ENCODE results near the gene COMMD7. TPM values are rescaled to one million over a fixed set of nuclear protein-coding genes. Genes with fewer than 3 reads are reported as not detected.
A peak's percentile ranks its signal among the peaks of the same experiment; 100 is the strongest.

Gene COMMD7
- total and polyA plus RNA-seq, 9 of the 15 experiments (the other 6 are each of a cell fraction or from before 2014, with no cell fraction given): 11.9 to 69.1 (median 34.7) TPM

DNA sequence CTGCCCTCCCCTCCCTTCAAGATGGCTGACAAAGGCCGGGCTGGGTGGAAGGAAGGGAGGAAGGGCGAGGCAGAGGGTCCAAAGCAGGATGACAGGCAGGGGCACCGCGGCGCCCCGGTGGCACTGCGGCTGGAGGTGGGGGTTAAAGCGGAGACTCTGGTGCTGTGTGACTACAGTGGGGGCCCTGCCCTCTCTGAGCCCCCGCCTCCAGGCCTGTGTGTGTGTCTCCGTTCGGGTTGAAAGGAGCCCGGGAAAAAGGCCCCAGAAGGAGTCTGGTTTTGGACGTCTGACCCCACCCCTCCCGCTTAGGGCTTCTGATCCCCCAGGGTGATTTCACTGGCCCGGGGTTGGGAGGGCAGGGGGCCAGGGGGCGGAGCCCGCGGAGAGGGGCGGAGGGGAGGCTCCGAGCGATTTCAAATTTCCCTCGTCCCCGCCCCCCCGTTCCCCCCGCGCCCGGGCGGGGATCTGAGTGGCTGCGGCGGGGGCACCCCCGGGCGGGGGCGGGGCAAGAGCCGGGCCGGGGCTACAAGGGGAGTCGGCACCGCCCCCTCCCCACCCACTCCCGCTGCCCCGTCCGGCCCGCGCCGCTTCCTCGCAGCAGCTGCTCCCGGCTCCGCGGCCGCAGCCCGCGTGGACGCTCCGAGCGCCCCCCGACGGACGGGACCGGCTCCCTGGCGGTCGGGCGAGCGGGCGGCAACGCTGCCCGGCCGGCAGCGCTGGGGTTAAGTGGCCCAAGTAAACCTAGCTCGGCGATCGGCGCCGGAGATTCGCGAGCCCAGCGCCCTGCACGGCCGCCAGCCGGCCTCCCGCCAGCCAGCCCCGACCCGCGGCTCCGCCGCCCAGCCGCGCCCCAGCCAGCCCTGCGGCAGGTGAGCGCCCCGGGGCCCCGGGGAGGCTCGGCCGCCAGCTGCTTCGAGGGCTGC, 18.8 kb upstream of the COMMD7 start, which contains the start of gene DNMT3B (continued):
- TF ChIP-seq CHD2 (IDR thresholded peaks at IDR 0.05; ENCODE audit: low read depth, low read length) (no peak), PHF8 (IDR thresholded peaks at IDR 0.05; ENCODE audit: borderline replicate concordance, low read length) (peak; percentile 60; the same call in 1 of the 2 replicates), ZNF395 (CRISPR knock-in tag; IDR thresholded peaks at IDR 0.05) (peak; percentile 2; the same call in 1 of the 2 replicates), HBP1 (CRISPR knock-in tag; IDR thresholded peaks at IDR 0.05) (0 out of 2 replicates have a peak, but pooled peaks have one; percentile 23), ARID3A (IDR thresholded peaks at IDR 0.05; ENCODE audit: borderline replicate concordance, low read depth, low read length) (no peak), HDGF (IDR thresholded peaks at IDR 0.05) (peak; percentile 95; the same call in 1 of the 2 replicates), ZBTB8A (IDR thresholded peaks at IDR 0.05; ENCODE audit: partially characterized antibody) (no peak), EZH2 (IDR thresholded peaks at IDR 0.05; ENCODE audit: borderline replicate concordance, low read depth, low read length) (no peak), ZNF561 (CRISPR knock-in tag; conservative IDR thresholded peaks at IDR 0.05) (no peak), HCFC1 (IDR thresholded peaks at IDR 0.05; ENCODE audit: low read depth, low read length) (peak; percentile 64; the same call in 1 of the 2 replicates), ZSCAN29 (IDR thresholded peaks at IDR 0.05) (peak; percentile 92; the same call in 1 of the 2 replicates), USF1 (CRISPR knock-in tag; IDR thresholded peaks at IDR 0.05) (no peak), C11orf30 (IDR thresholded peaks at IDR 0.05; ENCODE audit: low read depth) (no peak), SETDB1 (IDR thresholded peaks at IDR 0.05; ENCODE audit: low read length) (no peak), ATF7 (IDR thresholded peaks at IDR 0.05) (0 out of 2 replicates have a peak, but pooled peaks have one; percentile 8), TCF3 (CRISPR knock-in tag; IDR thresholded peaks at IDR 0.05) (0 out of 2 replicates have a peak, but pooled peaks have one; percentile 18), ATF1 (CRISPR knock-in tag; IDR thresholded peaks at IDR 0.05) (no peak), ATF1 (tag; IDR thresholded peaks at IDR 0.05) (peak; percentile 28; the same call in 1 of the 2 replicates)
- TF ChIP-seq, protein P1, sequence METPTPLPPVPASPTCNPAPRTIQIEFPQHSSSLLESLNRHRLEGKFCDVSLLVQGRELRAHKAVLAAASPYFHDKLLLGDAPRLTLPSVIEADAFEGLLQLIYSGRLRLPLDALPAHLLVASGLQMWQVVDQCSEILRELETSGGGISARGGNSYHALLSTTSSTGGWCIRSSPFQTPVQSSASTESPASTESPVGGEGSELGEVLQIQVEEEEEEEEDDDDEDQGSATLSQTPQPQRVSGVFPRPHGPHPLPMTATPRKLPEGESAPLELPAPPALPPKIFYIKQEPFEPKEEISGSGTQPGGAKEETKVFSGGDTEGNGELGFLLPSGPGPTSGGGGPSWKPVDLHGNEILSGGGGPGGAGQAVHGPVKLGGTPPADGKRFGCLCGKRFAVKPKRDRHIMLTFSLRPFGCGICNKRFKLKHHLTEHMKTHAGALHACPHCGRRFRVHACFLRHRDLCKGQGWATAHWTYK (CRISPR knock-in tag; IDR thresholded peaks at IDR 0.05): no peak; the same call in 1 of the 2 replicates
- TF ChIP-seq, protein P2, sequence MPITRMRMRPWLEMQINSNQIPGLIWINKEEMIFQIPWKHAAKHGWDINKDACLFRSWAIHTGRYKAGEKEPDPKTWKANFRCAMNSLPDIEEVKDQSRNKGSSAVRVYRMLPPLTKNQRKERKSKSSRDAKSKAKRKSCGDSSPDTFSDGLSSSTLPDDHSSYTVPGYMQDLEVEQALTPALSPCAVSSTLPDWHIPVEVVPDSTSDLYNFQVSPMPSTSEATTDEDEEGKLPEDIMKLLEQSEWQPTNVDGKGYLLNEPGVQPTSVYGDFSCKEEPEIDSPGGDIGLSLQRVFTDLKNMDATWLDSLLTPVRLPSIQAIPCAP (CRISPR knock-in tag; IDR thresholded peaks at IDR 0.05; ENCODE audit: borderline replicate concordance): no peak
